ENCODE data around the gene ENOX1.

Gene ENOX1

DNA sequence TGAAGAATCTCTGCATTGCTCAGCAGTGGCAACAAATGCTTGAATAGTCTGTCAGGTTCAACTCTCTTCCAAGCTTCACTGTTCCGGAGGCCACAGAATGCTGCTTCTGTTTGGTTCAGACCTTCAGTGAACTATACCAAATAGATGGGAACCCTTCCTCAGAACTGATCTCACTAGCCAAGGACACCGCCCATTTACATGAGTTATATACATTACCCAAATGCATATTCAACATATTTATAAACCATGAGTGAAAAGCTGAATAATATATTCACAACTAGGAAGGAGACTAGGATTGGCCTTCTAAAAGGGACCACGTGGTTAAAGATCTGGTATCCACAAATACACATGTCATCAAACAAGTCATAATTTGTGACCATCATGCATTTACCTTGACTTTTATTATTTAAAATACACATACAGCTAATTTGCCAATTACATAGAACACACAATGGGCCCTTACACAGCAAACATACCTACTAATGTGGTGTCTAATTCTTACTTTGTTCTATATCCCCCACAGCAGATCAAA lies 49.3 kb downstream of the ENOX1 start:
- DNase-seq, result no peak

DNA sequence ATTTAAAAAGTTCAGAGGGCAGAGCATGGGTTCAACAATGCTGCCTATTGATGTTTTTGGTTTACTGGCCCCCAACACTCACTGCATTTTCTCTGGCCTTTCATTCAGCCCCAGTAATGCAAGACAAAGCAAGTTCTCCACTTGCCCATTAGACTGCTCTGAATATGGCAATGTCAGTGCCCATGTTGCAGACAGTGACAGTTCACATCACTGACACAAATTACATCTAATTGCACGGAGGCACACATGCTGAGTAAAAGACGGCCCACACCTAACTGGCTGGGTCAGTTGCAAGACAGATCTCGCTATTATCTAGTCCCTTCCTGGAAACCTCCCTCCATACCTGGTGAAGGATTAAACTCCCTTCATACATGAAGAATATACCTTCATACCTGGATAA lies 54.0 kb downstream of the ENOX1 start:
- no peak for DNase-seq

DNA sequence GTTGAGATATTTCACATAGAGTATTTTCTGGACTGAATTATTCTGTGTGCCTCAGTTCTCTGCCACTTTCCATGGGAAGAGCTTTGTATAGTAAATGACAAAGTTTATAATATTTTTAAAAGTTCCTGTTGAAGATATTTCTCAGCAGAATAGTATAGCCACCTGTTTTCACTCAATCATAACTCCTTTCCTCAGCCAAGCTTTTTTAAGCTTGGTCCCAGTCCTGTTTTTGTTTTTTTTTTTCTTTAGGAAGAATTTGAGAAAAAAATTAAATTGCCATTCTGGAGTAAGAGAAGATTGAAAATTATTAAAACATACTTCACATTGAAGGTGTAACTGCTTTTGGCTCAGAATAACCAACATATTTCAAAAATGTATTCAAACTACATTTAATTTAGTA lies 55.5 kb downstream of the ENOX1 start:
- DNase-seq, result no peak

DNA sequence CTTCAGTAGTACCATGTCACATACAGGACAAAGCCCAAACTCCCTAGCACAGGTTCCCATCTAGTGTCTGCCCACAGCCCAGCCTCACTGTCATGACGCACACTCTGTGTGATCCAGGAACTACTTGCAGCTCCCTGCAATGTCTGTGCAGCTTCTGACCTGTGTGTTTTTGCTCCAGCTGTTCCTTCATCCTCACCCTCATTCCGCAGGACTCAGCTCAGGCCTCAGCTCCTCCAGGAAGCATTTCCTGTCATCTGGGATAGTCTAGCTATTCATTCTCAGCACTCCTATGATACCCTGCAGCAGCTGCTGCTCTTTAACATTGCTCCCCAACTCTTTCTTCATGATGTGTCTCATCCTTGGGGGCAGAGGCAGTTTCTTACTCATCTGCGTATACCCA lies 56.1 kb downstream of the ENOX1 start:
- no peak for DNase-seq

DNA sequence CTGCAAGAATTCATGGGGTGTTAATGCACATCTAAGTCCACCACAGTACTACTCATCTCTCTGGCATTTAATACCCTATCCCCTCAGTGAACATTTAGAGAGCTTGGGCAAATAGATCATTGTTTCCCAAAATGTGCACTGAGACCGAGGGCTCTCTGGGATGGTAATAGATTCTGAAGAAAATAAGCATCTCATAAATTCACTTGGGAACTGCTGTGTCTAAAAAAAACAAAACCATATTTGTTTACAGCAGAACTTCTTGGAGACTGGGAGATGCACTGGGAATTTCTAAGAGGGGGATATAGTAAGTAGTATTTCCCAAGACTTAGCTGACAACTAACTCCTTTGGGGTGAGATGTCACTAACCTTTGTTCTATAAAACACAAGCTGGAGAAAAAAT lies 58.4 kb downstream of the ENOX1 start:
- no peak for DNase-seq

DNA sequence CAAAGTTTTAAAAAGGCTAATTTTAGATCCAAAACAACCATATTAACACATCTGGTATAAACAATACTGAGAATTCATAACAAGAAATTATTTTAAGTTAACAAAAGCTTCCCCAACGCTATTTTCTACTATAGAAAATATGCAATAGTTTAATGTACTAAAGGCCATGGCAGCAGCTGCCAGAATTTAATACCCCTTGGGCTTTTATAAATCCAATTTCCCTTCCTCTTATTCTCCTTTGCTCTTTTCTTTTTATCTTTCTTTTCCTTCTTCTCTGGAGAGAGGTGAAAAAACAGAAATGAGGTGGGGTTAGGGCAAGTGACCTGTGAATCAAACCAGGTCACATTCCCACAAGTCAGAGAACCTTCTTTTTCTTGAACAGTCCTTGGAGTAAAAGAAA lies 58.9 kb downstream of the ENOX1 start:
- no peak for DNase-seq

DNA sequence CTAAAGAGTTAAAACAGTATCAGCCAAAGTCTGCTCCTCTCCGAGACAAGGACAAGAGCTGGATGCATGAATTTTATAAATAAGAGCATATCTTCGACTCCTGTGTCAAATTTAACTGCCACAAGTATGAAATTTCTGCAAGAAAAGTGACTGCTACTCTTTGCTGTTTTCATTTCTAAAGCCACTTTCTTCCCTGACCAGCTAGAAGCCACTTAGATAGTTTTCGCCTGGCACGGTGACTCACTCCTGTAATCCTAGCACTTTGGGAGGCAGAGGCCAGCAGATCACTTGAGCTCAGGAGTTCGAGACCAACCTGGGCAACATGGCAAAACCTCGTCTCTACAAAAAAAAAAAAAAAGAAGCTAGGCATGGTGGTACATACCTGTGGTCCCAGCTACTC lies 61.3 kb downstream of the ENOX1 start:
- DNase-seq, result no peak

DNA sequence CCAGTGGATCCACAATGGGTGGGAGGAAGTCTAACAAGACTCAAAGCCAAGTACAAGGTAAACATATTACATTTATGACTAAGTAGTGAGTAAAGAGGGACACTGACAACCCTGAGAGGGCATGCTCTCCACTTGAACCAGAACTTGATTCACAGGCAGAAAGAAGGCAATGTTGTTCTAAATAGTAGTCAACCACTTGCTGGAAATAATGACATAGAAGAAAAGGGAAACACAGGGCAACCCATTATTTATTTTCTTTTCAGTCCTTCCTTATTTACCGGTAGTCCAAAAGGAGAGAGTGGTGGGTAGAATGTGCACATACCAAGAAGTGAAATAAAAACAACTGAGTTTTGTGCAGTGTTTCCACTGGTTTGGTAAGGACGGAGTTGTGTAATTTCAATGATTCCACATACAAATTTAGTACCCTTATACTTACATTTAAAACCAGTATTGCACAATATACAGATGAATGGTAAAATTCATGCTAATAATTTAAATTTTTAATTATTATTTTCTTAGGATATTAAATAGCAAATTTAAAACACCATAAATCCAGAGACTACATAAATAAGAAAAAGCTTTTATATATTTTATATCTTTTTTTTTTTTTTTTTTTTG lies 65.9 kb downstream of the ENOX1 start:
- no peak for DNase-seq

DNA sequence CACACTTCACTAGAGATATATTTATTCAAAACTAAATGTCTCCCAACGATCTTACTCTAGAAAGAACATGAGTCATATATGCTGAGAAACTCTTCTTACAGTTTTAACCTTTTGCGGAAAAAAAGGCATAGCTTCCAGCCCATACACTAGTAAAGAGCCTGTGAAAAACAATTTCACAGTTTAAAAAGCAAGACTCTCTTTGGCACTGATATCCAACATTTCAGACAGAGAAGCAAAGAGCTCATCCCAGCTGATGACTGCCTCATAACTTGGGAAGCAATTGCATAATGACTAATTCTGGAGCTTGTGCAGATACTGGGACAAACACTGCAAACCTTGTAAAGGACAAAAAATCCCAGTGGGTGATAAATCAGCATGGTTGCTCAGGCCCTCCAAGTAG lies 88.0 kb downstream of the ENOX1 start:
- DNase-seq, result no peak

DNA sequence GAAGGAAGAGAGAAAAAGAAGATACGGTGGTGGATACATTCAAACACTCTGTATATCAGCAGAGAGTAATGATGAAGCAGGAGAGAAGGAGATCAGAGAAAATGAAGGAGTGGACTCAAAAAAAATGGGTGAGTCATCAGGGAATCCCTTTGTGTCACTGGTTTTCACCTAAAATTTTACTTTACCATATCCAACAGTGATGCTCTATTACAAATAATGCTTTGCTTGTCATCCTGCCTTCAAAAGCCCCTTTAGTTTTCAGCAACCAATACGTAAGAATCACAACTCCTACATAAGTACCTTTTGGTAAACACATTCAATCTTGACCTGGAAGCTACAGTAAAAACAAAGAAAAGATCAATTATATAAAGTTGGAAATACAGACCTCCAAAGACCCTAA lies 88.8 kb downstream of the ENOX1 start:
- no peak for DNase-seq

DNA sequence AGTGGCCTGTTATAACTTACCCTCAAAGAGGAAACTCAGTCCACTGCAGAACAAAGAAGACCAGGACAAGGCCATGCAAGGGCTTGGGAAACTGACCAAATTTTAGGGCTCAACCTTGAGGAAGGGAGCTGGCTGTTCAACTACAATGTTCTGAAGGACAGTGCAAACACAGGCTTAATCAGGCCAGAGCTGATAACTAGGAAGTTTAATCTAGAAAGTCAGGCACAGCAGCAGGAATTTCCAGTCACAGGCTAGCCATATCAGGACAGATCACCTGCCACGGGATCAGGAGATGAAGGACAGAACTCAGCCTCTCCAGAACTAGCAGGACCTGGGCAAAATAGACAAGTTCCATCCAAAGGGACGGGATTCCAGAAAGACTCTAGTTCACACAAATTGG lies 89.4 kb downstream of the ENOX1 start:
- DNase-seq, result no peak

DNA sequence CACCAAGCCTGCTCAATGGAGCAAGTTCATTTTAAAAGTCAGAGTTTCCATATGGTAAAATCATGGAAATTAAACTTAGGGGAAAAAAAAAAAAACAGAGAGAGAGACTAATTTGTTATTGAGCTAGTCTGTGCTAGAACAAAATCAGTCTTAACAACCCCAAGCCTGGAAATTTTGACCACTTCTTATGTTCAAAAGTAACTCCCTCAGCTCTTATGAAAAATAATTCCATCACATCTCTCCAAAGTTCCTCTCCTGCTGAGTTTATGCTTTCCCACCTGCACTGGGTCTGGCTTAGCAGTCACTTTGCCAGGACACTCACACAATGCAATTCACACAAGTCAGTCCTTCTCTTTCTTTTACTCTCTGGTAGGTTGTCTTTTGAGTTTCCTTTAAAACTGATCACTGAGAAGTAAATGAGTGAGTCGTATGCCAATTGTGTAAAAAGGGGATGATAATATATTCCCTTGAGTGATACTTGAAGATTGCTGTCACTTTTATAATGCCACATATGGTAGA lies 92.6 kb downstream of the ENOX1 start:
- no peak for DNase-seq

DNA sequence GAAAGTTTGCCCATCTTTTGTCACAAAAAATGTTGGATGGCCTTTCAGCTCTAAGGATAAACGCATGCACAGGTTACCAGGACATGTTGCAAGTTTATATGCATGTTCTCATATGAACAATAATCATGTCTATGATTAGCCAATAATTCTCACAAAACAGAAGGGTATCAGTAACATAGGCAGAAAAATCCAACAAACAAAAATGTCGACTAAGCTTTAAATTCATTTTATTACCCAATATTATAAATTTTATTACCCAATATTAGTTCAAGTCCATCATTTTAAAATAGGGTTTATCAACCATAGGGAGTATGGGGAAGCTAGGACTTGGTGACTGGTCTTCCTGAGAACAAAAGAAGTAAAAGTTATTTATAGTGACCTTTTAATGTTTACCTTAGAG lies 93.1 kb downstream of the ENOX1 start:
- no peak for DNase-seq

DNA sequence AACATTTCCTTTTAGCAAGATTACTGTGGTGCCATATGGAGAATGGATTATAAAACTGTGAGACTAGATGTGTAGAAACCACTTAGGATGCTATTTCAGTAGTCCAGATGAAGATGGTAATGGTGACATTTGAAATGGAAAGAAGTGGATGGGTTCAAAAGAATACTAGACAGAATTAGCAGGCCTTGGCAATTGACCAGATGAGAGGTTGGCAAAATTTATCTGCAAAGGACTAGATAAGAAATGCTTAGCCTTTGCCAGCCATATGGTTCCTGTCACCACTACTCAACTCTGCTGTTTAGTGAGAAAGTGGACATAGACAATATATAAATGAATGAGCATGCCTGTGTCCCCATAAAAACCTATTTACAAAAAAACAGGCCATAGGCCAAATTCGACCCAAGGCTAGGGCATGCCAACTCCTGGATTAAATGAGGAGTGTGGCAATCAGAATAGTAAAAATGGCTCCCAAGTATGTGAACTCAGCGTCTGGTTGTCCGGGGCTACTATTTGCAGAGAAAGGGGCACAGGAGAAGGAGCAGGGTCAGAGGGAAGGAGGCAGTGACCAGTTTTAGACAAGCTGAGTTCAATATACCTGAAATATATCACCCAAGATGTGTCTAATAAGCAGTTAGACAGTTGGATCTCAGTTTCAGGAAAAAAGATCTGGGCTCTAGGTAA lies 98.4 kb downstream of the ENOX1 start:
- no peak for DNase-seq

DNA sequence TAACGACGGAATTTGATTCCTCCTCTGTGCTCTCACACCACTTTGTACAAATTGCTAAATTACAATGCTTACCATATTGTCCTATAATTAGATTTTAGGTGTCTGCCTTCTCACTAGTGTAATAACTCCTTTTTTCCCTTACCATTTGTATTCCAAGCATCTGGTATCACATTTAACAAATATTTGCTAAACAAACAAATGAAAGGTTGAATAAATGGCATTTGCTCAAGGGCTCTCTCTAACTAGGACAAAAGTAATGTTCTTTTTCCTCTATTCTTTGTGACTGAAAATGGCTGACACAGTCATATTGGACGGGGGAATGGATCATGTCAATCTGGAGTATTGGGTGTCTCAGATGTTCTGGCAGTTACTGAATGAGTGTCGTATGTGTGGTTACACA lies 99.7 kb downstream of the ENOX1 start:
- no peak for DNase-seq

DNA sequence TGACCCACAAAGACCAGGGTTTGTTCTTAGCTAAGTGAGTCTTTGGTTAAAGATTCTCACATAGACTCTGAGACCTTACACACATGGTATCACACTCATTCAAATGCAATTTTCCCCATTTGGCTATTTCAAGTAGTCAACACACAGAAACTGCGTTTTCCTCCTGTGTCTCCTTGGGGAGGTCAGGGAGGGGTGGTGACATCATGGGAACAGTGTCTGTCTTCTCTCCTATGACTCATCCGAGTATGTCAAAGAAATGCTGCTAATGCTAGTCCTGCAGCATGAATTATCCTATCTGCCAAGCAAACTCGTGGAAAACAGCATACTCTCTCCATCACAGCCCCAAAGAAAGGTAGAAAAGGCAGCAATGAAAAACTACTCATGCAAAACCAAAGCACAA lies 100.2 kb downstream of the ENOX1 start:
- no peak for DNase-seq

DNA sequence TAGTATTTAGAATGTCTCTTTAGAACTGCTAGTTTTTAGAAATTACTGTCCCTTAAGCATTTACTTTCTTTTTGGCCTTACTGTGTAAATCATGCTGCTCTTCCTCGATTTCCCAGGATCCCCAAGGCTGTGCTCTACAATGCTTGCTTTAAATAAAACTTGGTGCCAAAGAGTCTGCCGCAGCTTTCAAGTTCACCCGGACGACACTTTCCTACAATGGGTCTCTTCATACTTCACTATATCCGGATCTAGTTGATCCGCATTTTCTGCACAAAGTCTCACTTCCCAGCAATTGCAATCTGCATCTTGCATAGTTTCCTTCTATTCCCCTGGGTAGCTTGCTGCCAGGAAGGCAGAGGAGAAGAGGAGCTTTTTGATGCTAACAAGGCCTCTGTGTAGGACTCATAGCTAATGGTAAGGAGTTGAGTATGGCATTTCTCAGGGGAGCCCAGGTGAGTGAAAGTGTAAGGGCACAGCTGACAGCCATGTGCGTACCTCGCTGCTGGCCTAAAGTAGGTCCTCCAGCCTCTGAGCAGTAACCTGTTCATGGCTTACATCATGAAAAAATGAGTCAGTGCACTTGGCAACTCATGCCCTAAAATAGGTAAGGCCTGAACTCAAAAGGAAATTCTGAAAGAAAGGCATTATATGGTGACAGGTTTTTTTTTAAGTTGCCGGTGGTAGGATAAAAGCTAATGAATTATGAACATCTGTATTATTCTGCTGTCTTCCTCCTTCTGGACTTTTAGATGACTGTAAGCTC lies 101.6 kb downstream of the ENOX1 start:
- no peak for DNase-seq

DNA sequence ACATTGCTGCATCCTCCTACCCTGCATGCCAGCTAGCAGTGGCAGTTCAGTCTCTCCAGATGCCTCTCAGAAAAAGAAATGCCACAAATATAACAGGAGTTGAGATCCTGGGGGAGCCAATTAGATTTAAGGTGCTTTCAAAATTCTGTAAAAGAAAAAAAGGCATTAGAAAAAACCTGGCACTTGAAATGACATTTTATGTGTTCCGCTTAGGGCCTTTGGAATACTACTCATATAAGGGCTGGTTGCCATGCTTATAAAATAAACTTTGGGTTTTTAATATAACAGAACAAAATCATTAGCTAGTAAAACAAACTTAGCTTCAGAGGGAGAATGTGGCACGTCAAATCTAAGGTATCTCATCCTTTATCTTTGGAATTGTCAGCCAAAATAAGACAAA lies 104.1 kb downstream of the ENOX1 start:
- no peak for DNase-seq

DNA sequence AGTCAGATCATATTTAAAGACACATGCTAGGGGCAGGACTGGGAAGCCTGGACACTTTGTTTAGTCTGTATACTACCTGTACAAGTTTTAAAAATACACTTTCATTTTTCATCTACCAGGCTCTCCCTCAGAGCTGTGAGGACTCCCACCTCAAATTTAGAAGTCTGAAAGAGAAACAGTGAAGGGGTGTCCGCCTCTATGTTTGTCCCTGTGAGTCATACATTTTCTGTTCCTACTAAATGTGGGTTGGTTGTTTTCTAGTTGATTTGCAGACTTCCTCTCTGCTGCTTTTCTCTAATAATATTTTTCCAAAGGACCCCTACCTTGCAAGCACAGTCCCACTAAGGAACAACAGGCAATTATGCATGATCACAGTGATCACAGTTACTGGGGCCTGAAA lies 110.5 kb downstream of the ENOX1 start:
- no peak for DNase-seq

DNA sequence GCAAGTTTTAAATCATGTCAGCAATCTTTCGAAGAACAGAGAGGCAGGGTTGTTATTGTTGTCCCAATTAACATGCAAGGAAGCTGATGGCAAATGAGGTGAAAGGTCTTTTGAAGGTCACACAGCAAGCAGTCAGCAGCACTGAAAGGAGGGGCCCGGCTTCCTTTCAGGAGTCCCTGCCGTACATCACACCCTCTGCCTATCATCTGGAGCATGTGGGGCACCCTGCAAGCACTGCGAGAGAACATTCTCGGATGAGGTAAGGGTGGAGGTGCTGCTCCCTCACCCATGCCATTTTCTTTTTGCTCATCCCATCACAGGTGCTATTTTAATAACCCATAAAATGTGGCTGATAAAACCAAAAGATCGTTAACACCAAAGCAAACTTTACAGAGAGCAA lies 111.2 kb downstream of the ENOX1 start:
- no peak for DNase-seq

DNA sequence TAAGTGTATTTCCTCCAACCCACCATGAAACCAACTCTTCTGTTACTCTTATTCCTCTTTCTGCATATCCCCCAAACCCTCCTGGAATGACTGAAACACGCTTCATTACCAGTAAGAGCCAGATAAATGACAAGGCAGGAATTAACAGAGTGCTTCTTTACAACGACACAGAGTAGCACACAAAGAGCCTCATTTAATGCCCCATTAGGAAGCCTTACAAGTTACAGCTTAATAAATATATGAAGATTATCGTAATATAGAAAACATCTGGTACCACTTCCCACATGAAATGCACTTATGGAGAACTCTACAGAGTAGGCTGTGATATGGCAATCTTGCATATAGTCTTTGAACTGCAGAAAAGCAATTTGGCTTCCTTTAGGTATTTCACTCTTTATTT lies 116.8 kb downstream of the ENOX1 start:
- no peak for DNase-seq

DNA sequence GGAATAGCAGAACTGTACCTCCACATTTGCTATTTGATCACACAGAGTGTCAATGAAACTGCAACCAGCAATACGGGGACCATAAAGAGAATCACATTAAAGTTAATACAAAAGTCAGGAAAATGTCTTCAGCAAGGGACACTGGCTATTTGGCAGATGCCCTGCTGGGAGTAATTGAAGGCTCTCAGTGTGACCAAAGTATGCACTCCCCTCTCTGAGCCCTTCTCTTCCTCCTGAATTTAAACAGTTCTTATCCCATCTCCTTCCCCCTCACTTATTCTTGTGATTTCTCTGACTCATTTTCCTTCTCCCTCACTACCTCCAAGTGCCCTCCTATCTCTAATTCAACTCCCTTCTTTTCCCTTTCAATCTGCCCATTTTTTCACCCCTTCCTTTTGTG lies 117.7 kb downstream of the ENOX1 start:
- DNase-seq, result no peak

DNA sequence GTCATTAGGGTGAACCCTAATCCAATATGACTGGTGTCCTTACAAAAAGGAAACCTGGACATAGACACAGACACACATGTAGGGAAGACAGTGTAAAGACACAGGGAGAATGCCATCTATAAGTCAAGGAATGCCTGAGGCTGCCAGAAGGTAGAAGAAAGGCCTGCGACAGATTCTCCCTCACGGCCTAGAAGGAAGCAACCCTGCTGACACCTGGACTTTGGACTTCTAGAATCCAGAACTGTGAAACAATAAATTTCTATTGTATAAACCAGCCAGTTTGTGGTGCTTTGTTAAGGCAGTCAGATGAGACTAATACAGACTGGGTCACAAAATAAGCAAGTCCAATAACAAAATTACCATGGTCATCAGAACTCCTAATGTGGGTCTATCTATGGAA lies 120.4 kb downstream of the ENOX1 start:
- no peak for DNase-seq

DNA sequence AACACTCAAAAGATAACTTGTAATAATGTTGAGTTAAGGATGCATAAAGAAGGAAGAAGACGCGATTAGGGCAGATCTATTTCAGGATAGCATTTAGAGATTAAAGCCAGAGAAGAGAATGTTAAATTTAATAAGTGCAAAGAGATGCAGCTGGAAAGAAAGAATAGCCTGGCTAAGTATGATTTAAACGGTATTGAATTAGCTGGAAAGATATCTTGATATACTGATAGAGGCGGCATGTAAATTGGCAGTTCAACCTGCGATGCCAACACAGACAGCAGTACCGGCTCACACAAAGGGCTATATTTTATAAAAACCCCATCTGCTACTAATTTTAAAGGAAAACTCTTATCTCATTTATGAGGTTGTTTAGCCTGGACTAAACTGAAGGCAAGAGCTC lies 121.4 kb downstream of the ENOX1 start:
- no peak for DNase-seq
